HepG2 (cell line): ENCODE measurements around the gene PTPRO. TPM values are rescaled to one million over a fixed set of nuclear protein-coding genes. Genes with fewer than 3 reads are reported as not detected.

Source experiments
- ATAC-seq: fragments of 200-7000 bp; cut with Tn5 transposase; 3 replicates; pipeline ENCODE4 v1.9.1; 2020; ENCODE audit warnings: mild to moderate bottlenecking, moderate library complexity
- BruUV-seq: library from RNA; stranded (reverse); fragments of 400-500 nt; replicated peaks from 2 replicates; lab custom pipeline; 2021; lab: Mats Ljungman, UMichigan
- CTCF ChIA-PET: fragments of 300-600 bp; formaldehyde crosslinking; extraction: SDS; loops from one replicate; lab custom pipeline; 2021; ENCODE audit warnings: low total read pairs, inconsistent platforms, low intra/inter-chr PET ratio; lab: Yijun Ruan, JAX
- POLR2A ChIA-PET: fragments of 350-600 bp; sonication (Branson Sonifier 250); formaldehyde crosslinking; loops from one replicate; lab custom pipeline; 2020; ENCODE audit warnings: antibody characterized with exemption, inconsistent platforms; lab: Yijun Ruan, JAX
- DNase-seq: peaks from one replicate; pipeline ENCODE4 v3.0.0-alpha.2; 2015; ENCODE audit warnings: low spot score
- FAIRE-seq: peaks from 3 replicates; lab custom pipeline; 2011; peaks lifted over from hg19 to GRCh38; lab: Jason Lieb, UNC
- H2AFZ ChIP-seq: one replicate; pipeline ENCODE4 v1.6.1; 2011; ENCODE audit warnings: low read length, inconsistent platforms
- H3K27ac ChIP-seq: fragments of 300-600 bp; 3 replicates; pipeline ENCODE4 v1.8.0; 2011; ENCODE audit warnings: mixed run types, mild to moderate bottlenecking, mixed read lengths, low read length, inconsistent platforms; ENCODE audit not compliant: insufficient read depth; ENCODE audit errors: extremely low read length
- H3K27me3 ChIP-seq, 2 experiments: fragments of 200-600 bp in 1 of 2; 2 replicates in 1 of 2; 3 replicates in 1 of 2; pipeline versions ENCODE4 v1.6.0 to v1.8.0; 2011; ENCODE audit warnings: low read length in 2 of 2, mild to moderate bottlenecking in 2 of 2, moderate library complexity in 2 of 2, inconsistent platforms in 1 of 2; ENCODE audit not compliant: insufficient read depth in 2 of 2, control insufficient read depth in 1 of 2
- H3K36me3 ChIP-seq, 2 experiments: fragments of 200-600 bp in 1 of 2; replicated peaks in 1 of 2; 2 replicates in 1 of 2; 3 replicates in 1 of 2; pipeline versions ENCODE4 v1.5.1 to v1.8.0; 2011; ENCODE audit warnings: low read length in 2 of 2, inconsistent platforms in 1 of 2; ENCODE audit not compliant: insufficient read depth in 2 of 2, control insufficient read depth in 1 of 2
- H3K4me1 ChIP-seq: 2 replicates; pipeline ENCODE4 v1.5.1; 2012; ENCODE audit warnings: low read length, inconsistent platforms; ENCODE audit not compliant: insufficient read depth
- H3K4me2 ChIP-seq: 2 replicates; pipeline ENCODE4 v1.6.0; 2011; ENCODE audit warnings: low read depth, low read length, inconsistent platforms
- H3K4me3 ChIP-seq, 3 experiments: fragments of 200-600 bp in 1 of 3; sonication (generic), shearing (Covaris generic) in 1 of 3; replicated peaks in 1 of 3; 2 replicates each; pipeline ENCODE4 v1.5.1; 2011 to 2016; ENCODE audit warnings: low read length in 3 of 3, inconsistent platforms in 2 of 3, low read depth in 2 of 3, mild to moderate bottlenecking in 2 of 3, control low read depth in 1 of 3, mixed read lengths in 1 of 3; ENCODE audit not compliant: insufficient read depth in 1 of 3
- H3K79me2 ChIP-seq: one replicate; pipeline ENCODE4 v1.6.1; 2011; ENCODE audit warnings: low read length, inconsistent platforms; ENCODE audit not compliant: insufficient read depth
- H3K9ac ChIP-seq: 2 replicates; pipeline ENCODE4 v1.6.0; 2011; ENCODE audit warnings: mild to moderate bottlenecking, low read depth, low read length, inconsistent platforms; ENCODE audit not compliant: insufficient read depth
- H3K9me3 ChIP-seq: 2 replicates; pipeline ENCODE4 v1.5.1; 2012; ENCODE audit warnings: mild to moderate bottlenecking, low read length
- H4K20me1 ChIP-seq: 2 replicates; pipeline ENCODE4 v1.6.0; 2011; ENCODE audit warnings: inconsistent platforms, mild to moderate bottlenecking, low read length, moderate library complexity; ENCODE audit not compliant: insufficient read depth
- KLF11 ChIP-seq: IDR thresholded peaks from 2 replicates; pipeline ENCODE4 v1.6.1; 2016; ENCODE audit warnings: missing compliant biosample characterization
- PRPF4 ChIP-seq: fragments of 200-400 bp; formaldehyde crosslinking; IDR thresholded peaks from 2 replicates; pipeline ENCODE4 v1.6.1; 2016; ENCODE audit warnings: low read length, low read depth; ENCODE audit not compliant: poor library complexity, severe bottlenecking
- WGBS: methylation state at CpG from one replicate; pipeline ENCODE4 v1.1.6; 2017; ENCODE audit warnings: low lambda C conversion rate; 5-methylcytosine and 5-hydroxymethylcytosine counted together
- in situ Hi-C: cut with HindIII; loops from 2 replicates; pipeline ENCODE4 v1.10.0; 2017; ENCODE audit warnings: low pct_unique_long_range_greater_than_20kb; ENCODE audit not compliant: extremely low pct_ligation_motif_present
- intact Hi-C: fragments of 100-400 bp; cut with micrococcal nuclease; formaldehyde crosslinking; loops from one replicate; pipeline ENCODE4 v1.10.0; 2022; ENCODE audit not compliant: unreplicated experiment
- polyA plus RNA-seq, 8 experiments: library from polyadenylated mRNA; depleted of rRNA in 3 of 8; stranded (reverse) in 7 of 8; unstranded in 1 of 8; fragments of >200 nt; fragmentation: Illumina TruSeq in 4 of 8; extraction: Trizol in 4 of 8; gene quantifications; 2 replicates each; pipeline versions ENCODE4 v1.2.1 to v1.2.3, GENCODE V29; 2011 to 2016; ENCODE audit warnings: low read depth in 4 of 8, missing spikeins in 1 of 8, mixed read lengths in 1 of 8; ENCODE audit not compliant: insufficient read depth in 1 of 8
- total RNA-seq, 5 experiments: library from RNA; depleted of rRNA; stranded (reverse); fragments of >200 nt; fragmentation: Illumina TruSeq; extraction: Trizol; gene quantifications; 2 replicates each; pipeline ENCODE4 v1.2.3, GENCODE V29; 2016; ENCODE audit warnings: low read depth in 1 of 5
- TF ChIP-seq, protein P1 (sequence below): sonication (generic); formaldehyde crosslinking; IDR thresholded peaks from 2 replicates; pipeline ENCODE4 v1.5.0; 2020; ENCODE audit warnings: mild to moderate bottlenecking, missing genetic modification reagents, borderline replicate concordance

PTPRO gene
- total and polyA plus RNA-seq, 2 of the 13 experiments (the other 11 are each of a cell fraction or from before 2014, with no cell fraction given): 0.04 TPM; not detected in 1

DNA sequence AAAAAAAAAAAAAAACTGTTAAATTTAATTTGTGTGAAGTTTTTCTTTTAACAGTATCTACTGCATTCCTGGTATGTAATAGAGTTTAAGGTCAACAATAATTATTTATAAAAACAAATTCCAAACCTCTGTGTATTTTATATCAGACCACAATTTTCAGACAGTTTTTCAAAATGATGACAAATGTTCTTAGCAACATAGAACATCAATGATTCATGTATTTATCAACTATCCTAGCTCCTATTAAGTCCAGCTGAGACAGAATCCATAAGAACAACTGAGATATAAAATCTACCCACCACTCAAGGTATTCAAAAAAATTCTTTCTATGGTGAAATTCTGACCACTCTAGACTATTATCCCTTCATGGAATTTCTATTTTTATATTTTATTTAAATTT lies 322.4 kb downstream of the PTPRO start (continued):
- TF ChIP-seq, protein P1, sequence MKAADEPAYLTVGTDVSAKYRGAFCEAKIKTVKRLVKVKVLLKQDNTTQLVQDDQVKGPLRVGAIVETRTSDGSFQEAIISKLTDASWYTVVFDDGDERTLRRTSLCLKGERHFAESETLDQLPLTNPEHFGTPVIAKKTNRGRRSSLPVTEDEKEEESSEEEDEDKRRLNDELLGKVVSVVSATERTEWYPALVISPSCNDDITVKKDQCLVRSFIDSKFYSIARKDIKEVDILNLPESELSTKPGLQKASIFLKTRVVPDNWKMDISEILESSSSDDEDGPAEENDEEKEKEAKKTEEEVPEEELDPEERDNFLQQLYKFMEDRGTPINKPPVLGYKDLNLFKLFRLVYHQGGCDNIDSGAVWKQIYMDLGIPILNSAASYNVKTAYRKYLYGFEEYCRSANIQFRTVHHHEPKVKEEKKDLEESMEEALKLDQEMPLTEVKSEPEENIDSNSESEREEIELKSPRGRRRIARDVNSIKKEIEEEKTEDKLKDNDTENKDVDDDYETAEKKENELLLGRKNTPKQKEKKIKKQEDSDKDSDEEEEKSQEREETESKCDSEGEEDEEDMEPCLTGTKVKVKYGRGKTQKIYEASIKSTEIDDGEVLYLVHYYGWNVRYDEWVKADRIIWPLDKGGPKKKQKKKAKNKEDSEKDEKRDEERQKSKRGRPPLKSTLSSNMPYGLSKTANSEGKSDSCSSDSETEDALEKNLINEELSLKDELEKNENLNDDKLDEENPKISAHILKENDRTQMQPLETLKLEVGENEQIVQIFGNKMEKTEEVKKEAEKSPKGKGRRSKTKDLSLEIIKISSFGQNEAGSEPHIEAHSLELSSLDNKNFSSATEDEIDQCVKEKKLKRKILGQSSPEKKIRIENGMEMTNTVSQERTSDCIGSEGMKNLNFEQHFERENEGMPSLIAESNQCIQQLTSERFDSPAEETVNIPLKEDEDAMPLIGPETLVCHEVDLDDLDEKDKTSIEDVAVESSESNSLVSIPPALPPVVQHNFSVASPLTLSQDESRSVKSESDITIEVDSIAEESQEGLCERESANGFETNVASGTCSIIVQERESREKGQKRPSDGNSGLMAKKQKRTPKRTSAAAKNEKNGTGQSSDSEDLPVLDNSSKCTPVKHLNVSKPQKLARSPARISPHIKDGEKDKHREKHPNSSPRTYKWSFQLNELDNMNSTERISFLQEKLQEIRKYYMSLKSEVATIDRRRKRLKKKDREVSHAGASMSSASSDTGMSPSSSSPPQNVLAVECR (CRISPR knock-in tag): no peak
- no peak for TF ChIP-seq PRPF4
- TF ChIP-seq, all 625 proteins: peak for 0

DNA sequence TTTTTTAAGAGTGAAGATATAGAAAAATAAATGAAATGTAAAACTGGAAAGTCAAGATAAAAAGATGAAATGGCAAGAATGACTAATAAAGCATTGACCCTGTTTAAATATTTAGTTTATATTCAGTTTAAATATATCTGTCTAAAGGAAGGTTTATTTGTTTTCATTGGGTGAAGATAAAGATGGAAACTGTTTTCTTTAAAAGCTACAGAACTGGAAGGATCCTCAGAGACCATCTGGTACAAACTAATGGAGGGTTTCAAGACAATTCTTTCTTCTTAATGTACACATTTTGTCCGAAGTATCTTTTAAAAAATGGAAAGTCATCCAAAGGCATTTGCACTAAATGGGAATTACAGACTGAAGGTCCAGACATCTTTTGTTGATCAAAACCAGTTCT lies 324.3 kb downstream of the PTPRO start:
- no TSS peak for BruUV-seq
- no peaks in the 10 kb centered on the region for H4K20me1 ChIP-seq
- no peaks in the 10 kb centered on the region; a peak in 1 of 5 replicates for H3K27me3 ChIP-seq
- H3K4me3 ChIP-seq: no peak overlapping the region
- WGBS: 0% methylated on average over 1 of the region's 1 CpG
- in situ Hi-C loops: no loop called here
- H3K4me2 ChIP-seq: no peak overlapping the region
- H2AFZ ChIP-seq: no peak overlapping the region
- H3K79me2 ChIP-seq: no peaks in the 10 kb centered on the region
- CTCF ChIA-PET: no interaction called here
- DNase-seq (no peak), ATAC-seq (no peak), FAIRE-seq (no peak)
- no peaks in the 10 kb centered on the region for H3K9me3 ChIP-seq
- TF ChIP-seq KLF11: no peak
- no peak overlapping the region for H3K27ac ChIP-seq
- intact Hi-C loops: loop anchor here (5.0 kb wide), 2 partner anchors 36 to 54 kb away; no protein-coding TSS in a partner anchor
- H3K36me3 ChIP-seq: peaks cover 7 to 16% of the 10 kb centered on the region in 2 experiments
- H3K4me1 ChIP-seq: no peaks in the 10 kb centered on the region
- no peak overlapping the region for H3K9ac ChIP-seq
- POLR2A ChIA-PET: no interaction called here

Other genes with a start within 250 kb of the PTPRO start
- gene RERG, start 101.1 kb upstream of the PTPRO start, total RNA-seq (2016; rRNA removed; fragmentation: Illumina TruSeq; extraction: Trizol): not detected in 2 replicates
- gene RERG, start 101.1 kb upstream of the PTPRO start, polyA plus RNA-seq (2011; rRNA removed): not detected in 2 replicates